PFSK-1 (cell line): ENCODE data around the gene ATXN7L1.

ENCODE experiments used
- REST ChIP-seq, 2 experiments: IDR thresholded peaks; 2 replicates each; pipeline versions ENCODE4 v1.6.1 to v1.8.0; 2011 to 2012; ENCODE audit warnings: low read depth in 2 of 2, low read length in 2 of 2, control low read depth in 1 of 2, inconsistent platforms in 1 of 2, mild to moderate bottlenecking in 1 of 2, moderate library complexity in 1 of 2; ENCODE audit not compliant: insufficient read depth in 1 of 2
- SIN3A ChIP-seq: IDR thresholded peaks from 2 replicates; pipeline ENCODE4 v1.6.1; 2012; ENCODE audit warnings: mild to moderate bottlenecking, low read length, moderate library complexity, borderline replicate concordance; ENCODE audit not compliant: insufficient read depth
- TAF1 ChIP-seq: IDR thresholded peaks from 2 replicates; pipeline ENCODE4 v1.6.1; 2012; ENCODE audit warnings: low read length, control low read depth, borderline replicate concordance; ENCODE audit not compliant: insufficient read depth

- no peak for TF ChIP-seq TAF1
- no peak for TF ChIP-seq SIN3A
- TF ChIP-seq REST (IDR thresholded peaks at IDR 0.05; ENCODE audit: insufficient read depth in 1 of 2, low read depth in 2 of 2, low read length in 2 of 2): no peak
Observed at GRCh38 chr7:105822806-105823205, 53.6 kb downstream of the ATXN7L1 start.
